H9 (cell line): ENCODE data around the gene MTMR12. TPM values are rescaled to one million over a fixed set of nuclear protein-coding genes. Genes with fewer than 3 reads are reported as not detected.

ENCODE experiments used
- DNase-seq: peaks from one replicate; pipeline ENCODE4 v3.0.0-alpha.2; 2017
- H2AFZ ChIP-seq: one replicate; pipeline ENCODE4 v1.6.1; 2013; ENCODE audit warnings: mild to moderate bottlenecking, low read length, control low read depth, moderate library complexity
- H2AK5ac ChIP-seq: 2 replicates; pipeline ENCODE4 v1.6.1; 2013; ENCODE audit warnings: low read length, control low read depth, mixed read lengths; ENCODE audit not compliant: insufficient read length
- H2BK120ac ChIP-seq: one replicate; pipeline ENCODE4 v1.6.1; 2013; ENCODE audit warnings: low read depth, mild to moderate bottlenecking, low read length, control low read depth, inconsistent platforms; ENCODE audit not compliant: poor library complexity, severe bottlenecking
- H2BK12ac ChIP-seq: 2 replicates; pipeline ENCODE4 v1.6.1; 2013; ENCODE audit warnings: low read length, control low read depth, mixed read lengths, low read depth; ENCODE audit not compliant: insufficient read length
- H2BK15ac ChIP-seq: 2 replicates; pipeline ENCODE4 v1.6.1; 2013; ENCODE audit warnings: low read depth, low read length, control low read depth
- H2BK20ac ChIP-seq: one replicate; pipeline ENCODE4 v1.6.1; 2013; ENCODE audit warnings: low read depth, mild to moderate bottlenecking, low read length, control low read depth, inconsistent platforms; ENCODE audit not compliant: poor library complexity, severe bottlenecking
- H2BK5ac ChIP-seq: 2 replicates; pipeline ENCODE4 v1.6.1; 2013; ENCODE audit warnings: low read length, control low read depth, mixed read lengths; ENCODE audit not compliant: insufficient read length
- H3K14ac ChIP-seq: 2 replicates; pipeline ENCODE4 v1.6.1; 2013; ENCODE audit warnings: low read length, control low read depth; ENCODE audit not compliant: insufficient read depth
- H3K18ac ChIP-seq: 2 replicates; pipeline ENCODE4 v1.6.1; 2013; ENCODE audit warnings: low read depth, mild to moderate bottlenecking, mixed read lengths, low read length, control low read depth; ENCODE audit not compliant: insufficient read length
- H3K23ac ChIP-seq: 2 replicates; pipeline ENCODE4 v1.6.1; 2013; ENCODE audit warnings: low read length, control low read depth, mixed read lengths, low read depth; ENCODE audit not compliant: insufficient read length
- H3K23me2 ChIP-seq: 2 replicates; pipeline ENCODE4 v1.6.1; 2013; ENCODE audit warnings: low read depth, mild to moderate bottlenecking, mixed read lengths, low read length, control low read depth; ENCODE audit not compliant: insufficient read length, poor library complexity, severe bottlenecking
- H3K27ac ChIP-seq: 2 replicates; pipeline ENCODE4 v1.5.1; 2013; ENCODE audit warnings: low read length, control low read depth, mixed read lengths, low read depth; ENCODE audit not compliant: insufficient read length
- H3K27me3 ChIP-seq: 2 replicates; pipeline ENCODE4 v1.6.1; 2013; ENCODE audit warnings: low read length, control low read depth, inconsistent platforms; ENCODE audit not compliant: insufficient read depth
- H3K4ac ChIP-seq: 2 replicates; pipeline ENCODE4 v1.6.1; 2013; ENCODE audit warnings: low read depth, mild to moderate bottlenecking, control low read depth, inconsistent platforms, low read length, moderate library complexity
- H3K4me1 ChIP-seq: 2 replicates; pipeline ENCODE4 v1.6.1; 2013; ENCODE audit warnings: low read length, control low read depth, inconsistent platforms; ENCODE audit not compliant: insufficient read depth
- H3K4me2 ChIP-seq: 2 replicates; pipeline ENCODE4 v1.6.1; 2013; ENCODE audit warnings: low read length, control low read depth, mixed read lengths; ENCODE audit not compliant: insufficient read length, insufficient read depth
- H3K56ac ChIP-seq: 2 replicates; pipeline ENCODE4 v1.6.1; 2013; ENCODE audit warnings: low read depth, mild to moderate bottlenecking, mixed read lengths, low read length, control low read depth; ENCODE audit not compliant: insufficient read length
- H3K79me1 ChIP-seq: 2 replicates; pipeline ENCODE4 v1.6.1; 2013; ENCODE audit warnings: low read depth, mild to moderate bottlenecking, moderate library complexity, low read length, control low read depth, inconsistent platforms; ENCODE audit not compliant: insufficient read depth, poor library complexity, severe bottlenecking
- H3K79me2 ChIP-seq: 2 replicates; pipeline ENCODE4 v1.6.1; 2013; ENCODE audit warnings: low read length, control low read depth, inconsistent platforms; ENCODE audit not compliant: insufficient read depth
- H3K9ac ChIP-seq: 2 replicates; pipeline ENCODE4 v1.6.1; 2013; ENCODE audit warnings: low read length, control low read depth, mixed read lengths; ENCODE audit not compliant: insufficient read length; ENCODE audit errors: extremely low read depth
- H3K9me3 ChIP-seq: one replicate; pipeline ENCODE4 v1.6.1; 2013; ENCODE audit warnings: low read depth, low read length, inconsistent platforms; ENCODE audit not compliant: control insufficient read depth
- H3T11ph ChIP-seq: one replicate; pipeline ENCODE4 v1.6.1; 2013; ENCODE audit warnings: mild to moderate bottlenecking, low read length, control low read depth, inconsistent platforms
- H4K20me1 ChIP-seq: one replicate; pipeline ENCODE4 v1.6.1; 2013; ENCODE audit not compliant: control insufficient read depth, insufficient read length, insufficient read depth
- H4K5ac ChIP-seq: 2 replicates; pipeline ENCODE4 v1.6.1; 2013; ENCODE audit warnings: low read depth, mild to moderate bottlenecking, mixed read lengths, low read length, control low read depth; ENCODE audit not compliant: insufficient read length
- H4K8ac ChIP-seq: replicated peaks from 2 replicates; pipeline ENCODE4 v1.6.1; 2013; ENCODE audit warnings: low read length, control low read depth, mixed read lengths, low read depth; ENCODE audit not compliant: insufficient read length
- H4K91ac ChIP-seq: 2 replicates; pipeline ENCODE4 v1.6.1; 2013; ENCODE audit warnings: low read depth, mild to moderate bottlenecking, moderate library complexity, mixed read lengths, low read length, control low read depth; ENCODE audit not compliant: insufficient read length
- H3K27ac Mint-ChIP-seq, 3 experiments: 2 replicates in 2 of 3; 3 replicates in 1 of 3; pipeline ENCODE4 v1.8.0; 2020 to 2021; ENCODE audit warnings: mixed read lengths in 3 of 3, mild to moderate bottlenecking in 1 of 3, moderate library complexity in 1 of 3
- H3K27me3 Mint-ChIP-seq: 2 replicates; pipeline ENCODE4 v1.8.0; 2021; ENCODE audit warnings: low read depth, mild to moderate bottlenecking, moderate library complexity, mixed read lengths
- H3K36me3 Mint-ChIP-seq, 3 experiments: 2 replicates in 2 of 3; 3 replicates in 1 of 3; pipeline ENCODE4 v1.8.0; 2020 to 2021; ENCODE audit warnings: low read depth in 3 of 3, mixed read lengths in 3 of 3; ENCODE audit not compliant: insufficient read depth in 1 of 3
- H3K4me1 Mint-ChIP-seq, 2 experiments: 2 replicates each; pipeline ENCODE4 v1.8.0; 2020; ENCODE audit warnings: mixed read lengths in 2 of 2
- H3K4me3 Mint-ChIP-seq, 2 experiments: 2 replicates in 1 of 2; 3 replicates in 1 of 2; pipeline ENCODE4 v1.8.0; 2020 to 2021; ENCODE audit warnings: mild to moderate bottlenecking in 2 of 2, mixed read lengths in 2 of 2, moderate library complexity in 1 of 2
- H3K9me3 Mint-ChIP-seq, 2 experiments: 2 replicates in 1 of 2; 3 replicates in 1 of 2; pipeline ENCODE4 v1.8.0; 2020; ENCODE audit warnings: mild to moderate bottlenecking in 2 of 2, mixed read lengths in 2 of 2, moderate library complexity in 1 of 2
- WGBS: extraction: QIAGEN DNeasy Blood & Tissue Kit; methylation state at CpG from one replicate; pipeline ENCODE4 v1.1.7; 2013; ENCODE audit warnings: missing lambda C conversion rate, low lambda C conversion rate, mixed read lengths; ENCODE audit not compliant: insufficient read length; ENCODE audit errors: extremely low coverage; 5-methylcytosine and 5-hydroxymethylcytosine counted together
- total RNA-seq: library from RNA; stranded (reverse); gene quantifications from 2 replicates; pipeline ENCODE4 v1.2.1, GENCODE V29; 2021
- TF ChIP-seq, protein P1 (sequence below): fragments of 200-600 bp; sonication (generic); conservative IDR thresholded peaks from 3 replicates; pipeline ENCODE4 v1.8.0; 2021; ENCODE audit warnings: antibody characterized with exemption, mild to moderate bottlenecking

MTMR12 gene
- total RNA-seq, 1 experiment from 2014 or later = 39.3 TPM

GRCh38 chr5:32346869-32347268 is 34.1 kb upstream of the MTMR12 start:
- Histone ChIP-seq H2BK20ac (no peak overlapping the region), H2BK120ac (no peak overlapping the region), H3T11ph (no peak overlapping the region), H3K9me3 (no peaks in the 10 kb centered on the region), H4K91ac (no peak overlapping the region), H3K79me1 (no peaks in the 10 kb centered on the region), H3K27me3 (no peaks in the 10 kb centered on the region), H3K56ac (no peak overlapping the region), H3K79me2 (no peaks in the 10 kb centered on the region), H3K4ac (no peak overlapping the region), H3K18ac (no peak overlapping the region), H3K4me2 (no peak overlapping the region), H3K23me2 (no peaks in the 10 kb centered on the region), H3K9ac (no peak overlapping the region), H2BK5ac (no peak overlapping the region), H4K20me1 (no peaks in the 10 kb centered on the region), H2BK12ac (no peak overlapping the region), H3K23ac (no peak overlapping the region), H2AFZ (no peak overlapping the region), H4K5ac (no peak overlapping the region), H2AK5ac (no peak overlapping the region), H3K4me1 (no peaks in the 10 kb centered on the region), H4K8ac (no peak overlapping the region), H3K14ac (no peak overlapping the region), H2BK15ac (no peak overlapping the region), H3K27ac (no peak overlapping the region)
- peaks cover 20 to 37% (median 32%) of the 10 kb centered on the region in 3 experiments for H3K36me3 Mint-ChIP-seq
- peaks cover 52 to 56% of the 10 kb centered on the region in 2 experiments for H3K9me3 Mint-ChIP-seq
- TF ChIP-seq, protein P1, sequence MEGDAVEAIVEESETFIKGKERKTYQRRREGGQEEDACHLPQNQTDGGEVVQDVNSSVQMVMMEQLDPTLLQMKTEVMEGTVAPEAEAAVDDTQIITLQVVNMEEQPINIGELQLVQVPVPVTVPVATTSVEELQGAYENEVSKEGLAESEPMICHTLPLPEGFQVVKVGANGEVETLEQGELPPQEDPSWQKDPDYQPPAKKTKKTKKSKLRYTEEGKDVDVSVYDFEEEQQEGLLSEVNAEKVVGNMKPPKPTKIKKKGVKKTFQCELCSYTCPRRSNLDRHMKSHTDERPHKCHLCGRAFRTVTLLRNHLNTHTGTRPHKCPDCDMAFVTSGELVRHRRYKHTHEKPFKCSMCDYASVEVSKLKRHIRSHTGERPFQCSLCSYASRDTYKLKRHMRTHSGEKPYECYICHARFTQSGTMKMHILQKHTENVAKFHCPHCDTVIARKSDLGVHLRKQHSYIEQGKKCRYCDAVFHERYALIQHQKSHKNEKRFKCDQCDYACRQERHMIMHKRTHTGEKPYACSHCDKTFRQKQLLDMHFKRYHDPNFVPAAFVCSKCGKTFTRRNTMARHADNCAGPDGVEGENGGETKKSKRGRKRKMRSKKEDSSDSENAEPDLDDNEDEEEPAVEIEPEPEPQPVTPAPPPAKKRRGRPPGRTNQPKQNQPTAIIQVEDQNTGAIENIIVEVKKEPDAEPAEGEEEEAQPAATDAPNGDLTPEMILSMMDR = no peak
- H3K4me3 Mint-ChIP-seq = no peak overlapping the region
- no peaks in the 10 kb centered on the region for H3K27me3 Mint-ChIP-seq
- DNase-seq = no peak
- H3K4me1 Mint-ChIP-seq = no peaks in the 10 kb centered on the region
- no peak overlapping the region for H3K27ac Mint-ChIP-seq
- WGBS = no CpG with 5 or more reads among the region's 2 CpGs
